MM.1S (cell line): Measurements from ENCODE around the gene DSTN.

Experiments
- DNase-seq: peaks from one replicate; pipeline ENCODE4 v3.0.0-alpha.2; 2015
- H2AFZ ChIP-seq: fragments of 300-600 bp; sonication (generic); 2 replicates; pipeline ENCODE4 v1.6.0; 2016; ENCODE audit warnings: antibody characterized with exemption, low read length
- H3F3A ChIP-seq: fragments of 300-600 bp; sonication (generic); 2 replicates; pipeline ENCODE4 v1.6.1; 2016; ENCODE audit warnings: mild to moderate bottlenecking, antibody characterized with exemption, low read length, moderate library complexity, mixed read lengths; ENCODE audit not compliant: insufficient read depth
- H3K27ac ChIP-seq: fragments of 300-600 bp; sonication (generic); 2 replicates; pipeline ENCODE4 v1.5.1; 2016; ENCODE audit warnings: mild to moderate bottlenecking, low read length
- H3K27me3 ChIP-seq: fragments of 300-600 bp; sonication (generic); replicated peaks from 2 replicates; pipeline ENCODE4 v1.6.0; 2016; ENCODE audit warnings: low read length; ENCODE audit not compliant: insufficient read depth
- H3K36me3 ChIP-seq: fragments of 300-600 bp; sonication (generic); replicated peaks from 2 replicates; pipeline ENCODE4 v1.6.1; 2016; ENCODE audit warnings: mild to moderate bottlenecking, low read length, mixed read lengths; ENCODE audit not compliant: insufficient read depth
- H3K4me1 ChIP-seq: fragments of 300-600 bp; sonication (generic); 2 replicates; pipeline ENCODE4 v1.6.1; 2016; ENCODE audit warnings: low read length, mixed read lengths
- H3K4me2 ChIP-seq: fragments of 300-600 bp; sonication (generic); 2 replicates; pipeline ENCODE4 v1.6.0; 2016; ENCODE audit warnings: low read depth, low read length
- H3K4me3 ChIP-seq: fragments of 300-600 bp; sonication (generic); 2 replicates; pipeline ENCODE4 v1.5.1; 2016; ENCODE audit warnings: low read length, mixed read lengths
- H3K79me2 ChIP-seq: fragments of 300-600 bp; sonication (generic); 2 replicates; pipeline ENCODE4 v1.6.1; 2016; ENCODE audit warnings: mixed run types, low read length, mixed read lengths
- H3K9ac ChIP-seq: fragments of 300-600 bp; sonication (generic); 2 replicates; pipeline ENCODE4 v1.6.1; 2016; ENCODE audit warnings: low read length, mixed read lengths
- H3K9me2 ChIP-seq: fragments of 300-600 bp; sonication (generic); replicated peaks from 2 replicates; pipeline ENCODE4 v1.6.1; 2016; ENCODE audit warnings: mild to moderate bottlenecking, low read length, mixed read lengths; ENCODE audit not compliant: insufficient read depth
- H3K9me3 ChIP-seq: fragments of 300-600 bp; sonication (generic); replicated peaks from 2 replicates; pipeline ENCODE4 v1.6.1; 2016; ENCODE audit warnings: mild to moderate bottlenecking, low read length, mixed read lengths; ENCODE audit not compliant: insufficient read depth
- H4K20me1 ChIP-seq: fragments of 300-600 bp; sonication (generic); 2 replicates; pipeline ENCODE4 v1.6.1; 2016; ENCODE audit warnings: mild to moderate bottlenecking, low read length, moderate library complexity, mixed read lengths; ENCODE audit not compliant: insufficient read depth
- CTCF ChIP-seq: fragments of 300-600 bp; sonication (generic); IDR thresholded peaks from 2 replicates; pipeline ENCODE4 v1.5.1; 2016; ENCODE audit warnings: antibody characterized with exemption, low read length, mixed read lengths
- EZH2 ChIP-seq: fragments of 300-600 bp; sonication (generic); optimal IDR thresholded peaks from 2 replicates; pipeline ENCODE3; 2017; ENCODE audit warnings: low read depth, mild to moderate bottlenecking, antibody characterized with exemption, low read length, mixed read lengths
- EZH2phosphoT487 ChIP-seq: fragments of 300-600 bp; sonication (generic); IDR thresholded peaks from 2 replicates; pipeline ENCODE4 v1.6.1; 2018; ENCODE audit warnings: antibody characterized with exemption, low read length

Gene DSTN

GRCh38 chr20:17573463-17573862 lies 3.6 kb downstream of the DSTN start:
- no peaks in the 10 kb centered on the region for H4K20me1 ChIP-seq

GRCh38 chr20:17576215-17576614 lies 6.3 kb downstream of the DSTN start:
- no peak overlapping the region for H3K4me2 ChIP-seq
- no peak for TF ChIP-seq EZH2phosphoT487
- TF ChIP-seq CTCF, result no peak
- no peak for TF ChIP-seq EZH2
- no peak overlapping the region for H3K27ac ChIP-seq
- H4K20me1 ChIP-seq, result no peaks in the 10 kb centered on the region
- H3K79me2 ChIP-seq, result peaks cover 90% of the 10 kb centered on the region
- H3K4me3 ChIP-seq, result no peak overlapping the region
- H3K9me3 ChIP-seq, result no peaks in the 10 kb centered on the region
- no peaks in the 10 kb centered on the region; the same call in 1 of the 2 replicates for H3K36me3 ChIP-seq
- no peak overlapping the region for H3K9ac ChIP-seq
- H3F3A ChIP-seq, result no peaks in the 10 kb centered on the region
- H3K27me3 ChIP-seq, result no peaks in the 10 kb centered on the region
- no peaks in the 10 kb centered on the region for H3K9me2 ChIP-seq
- no peak for DNase-seq
- H3K4me1 ChIP-seq, result peaks cover 10% of the 10 kb centered on the region
- no peak overlapping the region for H2AFZ ChIP-seq

More at GRCh38 chr20:17573463-17573862, 3.6 kb downstream of the DSTN start:
- Histone ChIP-seq H3K9ac (no peak overlapping the region), H3K9me2 (no peaks in the 10 kb centered on the region), H3F3A (0 out of 2 replicates have a peak, but pooled peaks cover 6% of the 10 kb centered on the region), H3K4me1 (peaks cover 10% of the 10 kb centered on the region), H2AFZ (no peak overlapping the region), H3K4me3 (no peak overlapping the region), H3K27ac (no peak overlapping the region), H3K9me3 (no peaks in the 10 kb centered on the region), H3K79me2 (peaks cover 78% of the 10 kb centered on the region), H3K27me3 (no peaks in the 10 kb centered on the region), H3K36me3 (no peaks in the 10 kb centered on the region; the same call in 1 of the 2 replicates), H3K4me2 (no peak overlapping the region)
- no peak for DNase-seq
- TF ChIP-seq EZH2phosphoT487 (no peak), EZH2 (no peak), CTCF (no peak)

GRCh38 chr20:17579369-17580039 lies 9.6 kb downstream of the DSTN start:
- Histone ChIP-seq H3K9ac (no peak overlapping the region), H3K4me2 (no peak overlapping the region), H3K27me3 (no peaks in the 10 kb centered on the region), H3K9me2 (no peaks in the 10 kb centered on the region), H3K27ac (no peak overlapping the region), H3K36me3 (no peaks in the 10 kb centered on the region; the same call in 1 of the 2 replicates), H3K79me2 (peaks cover 78% of the 10 kb centered on the region), H3K4me3 (no peak overlapping the region), H3K4me1 (no peaks in the 10 kb centered on the region), H3F3A (no peaks in the 10 kb centered on the region), H2AFZ (no peak overlapping the region), H4K20me1 (no peaks in the 10 kb centered on the region), H3K9me3 (no peaks in the 10 kb centered on the region)
- TF ChIP-seq CTCF (no peak), EZH2phosphoT487 (no peak), EZH2 (no peak)
- DNase-seq, result no peak
